NCI-H1417 treated with DMSO at 0.1 percent for 48 hours (cell line): Measurements from ENCODE around the gene CYP2R1.
A peak's percentile ranks its signal among the peaks of the same experiment; 100 is the strongest.

ENCODE experiments used
- DNase-seq: peaks from one replicate; lab custom pipeline; 2025; lab: John Stamatoyannopoulos, UW

Gene CYP2R1, protein sequence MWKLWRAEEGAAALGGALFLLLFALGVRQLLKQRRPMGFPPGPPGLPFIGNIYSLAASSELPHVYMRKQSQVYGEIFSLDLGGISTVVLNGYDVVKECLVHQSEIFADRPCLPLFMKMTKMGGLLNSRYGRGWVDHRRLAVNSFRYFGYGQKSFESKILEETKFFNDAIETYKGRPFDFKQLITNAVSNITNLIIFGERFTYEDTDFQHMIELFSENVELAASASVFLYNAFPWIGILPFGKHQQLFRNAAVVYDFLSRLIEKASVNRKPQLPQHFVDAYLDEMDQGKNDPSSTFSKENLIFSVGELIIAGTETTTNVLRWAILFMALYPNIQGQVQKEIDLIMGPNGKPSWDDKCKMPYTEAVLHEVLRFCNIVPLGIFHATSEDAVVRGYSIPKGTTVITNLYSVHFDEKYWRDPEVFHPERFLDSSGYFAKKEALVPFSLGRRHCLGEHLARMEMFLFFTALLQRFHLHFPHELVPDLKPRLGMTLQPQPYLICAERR

DNA sequence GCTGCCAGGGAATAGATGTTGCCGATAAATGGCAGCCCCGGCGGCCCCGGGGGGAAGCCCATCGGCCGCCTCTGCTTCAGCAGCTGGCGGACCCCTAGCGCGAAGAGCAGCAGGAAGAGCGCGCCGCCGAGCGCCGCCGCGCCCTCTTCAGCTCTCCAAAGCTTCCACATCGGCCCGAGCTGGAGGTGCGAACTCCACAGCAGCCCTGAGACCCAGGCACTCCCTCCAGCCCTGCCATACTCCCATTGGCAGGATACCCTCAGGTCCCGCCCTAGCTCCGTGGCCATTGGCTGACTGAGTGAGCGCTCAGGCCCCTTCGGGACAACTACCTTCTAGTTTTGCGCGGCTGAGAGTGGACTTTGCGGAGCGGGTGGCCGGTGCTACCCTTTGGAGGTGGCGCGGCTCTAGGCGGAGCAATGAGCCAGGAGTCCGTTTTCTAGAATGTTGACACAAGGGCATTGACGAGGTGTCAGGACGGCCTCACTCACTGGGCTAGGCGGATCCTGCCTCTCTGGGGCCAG is at the start of gene CYP2R1:
Gene CYP2R1, minus strand, starts transcription at position 196 of the 521 bp plus-strand sequence. Its CDS starts 26 bp downstream, at position 170.
- peak; percentile 88 for DNase-seq

DNA sequence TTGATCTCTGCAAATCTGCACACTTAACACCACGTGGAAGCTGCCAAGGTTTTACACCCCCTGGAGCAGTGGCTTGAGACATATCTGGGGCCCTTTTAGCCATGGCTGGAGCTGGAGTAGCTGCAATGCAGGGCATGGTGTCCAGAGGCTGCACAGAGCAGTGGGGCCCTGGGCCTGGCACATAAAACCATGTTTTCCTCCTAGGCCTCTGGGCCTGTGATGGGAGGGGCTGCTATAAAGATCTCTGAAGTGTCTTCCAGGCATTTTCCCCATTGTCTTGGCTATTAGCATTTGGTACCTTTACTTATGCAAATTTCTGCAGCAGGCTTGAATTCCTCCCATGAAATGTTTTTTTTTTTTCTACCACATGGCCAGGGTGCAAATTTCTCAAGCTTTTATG is 46.9 kb upstream of the CYP2R1 start:
- no peak for DNase-seq

DNA sequence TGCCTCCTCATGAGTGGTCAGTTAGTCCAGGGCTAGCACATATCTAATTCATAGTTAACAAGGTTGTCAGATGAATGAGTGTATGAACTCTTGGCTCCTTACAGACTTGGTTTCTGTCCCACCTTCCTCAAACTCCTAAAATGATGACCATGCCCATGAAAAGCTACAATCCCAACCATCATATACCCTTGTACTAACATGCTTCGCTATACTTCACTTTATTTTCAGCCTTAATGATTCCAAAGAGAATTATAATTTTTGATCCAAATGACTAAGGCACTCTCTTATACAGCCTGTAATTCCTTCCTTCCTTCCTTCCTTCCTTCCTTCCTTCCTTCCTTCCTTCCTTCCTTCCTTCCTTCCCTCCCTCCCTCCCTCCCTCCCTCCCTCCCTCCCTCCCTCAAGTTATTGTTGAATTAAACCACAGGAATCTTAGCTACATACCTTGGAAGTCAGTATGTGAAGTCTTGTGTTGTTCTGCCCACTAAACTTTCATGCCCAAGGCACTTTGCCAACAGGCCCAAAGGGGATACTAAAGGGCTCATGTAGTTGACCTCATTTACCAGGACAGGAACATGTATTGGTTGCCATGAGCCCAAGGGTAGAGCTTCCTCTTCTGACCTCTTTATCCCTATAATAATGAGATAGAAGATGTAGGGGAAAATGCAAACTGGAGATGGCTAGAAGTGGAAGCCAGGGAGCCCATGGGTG is 42.8 kb upstream of the CYP2R1 start:
- DNase-seq = no peak

DNA sequence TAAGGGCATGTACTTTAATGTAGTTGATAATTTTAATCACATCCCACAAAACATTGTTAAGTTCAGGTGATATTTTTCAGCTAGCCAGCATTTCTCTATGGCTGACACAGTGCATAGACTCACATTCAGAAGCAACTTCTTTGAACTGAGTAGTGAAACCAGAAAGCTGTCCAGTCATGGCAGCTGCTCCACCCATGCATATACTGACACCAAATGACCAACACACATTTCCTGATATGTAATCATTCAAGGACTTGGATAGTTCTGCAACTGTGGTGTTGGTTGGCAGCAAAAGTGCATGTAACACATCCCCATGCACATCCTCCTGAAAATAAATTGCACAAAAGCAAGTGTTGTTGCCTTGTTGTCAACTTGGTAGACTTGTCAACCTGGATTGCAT is 40.4 kb upstream of the CYP2R1 start:
- DNase-seq = no peak

DNA sequence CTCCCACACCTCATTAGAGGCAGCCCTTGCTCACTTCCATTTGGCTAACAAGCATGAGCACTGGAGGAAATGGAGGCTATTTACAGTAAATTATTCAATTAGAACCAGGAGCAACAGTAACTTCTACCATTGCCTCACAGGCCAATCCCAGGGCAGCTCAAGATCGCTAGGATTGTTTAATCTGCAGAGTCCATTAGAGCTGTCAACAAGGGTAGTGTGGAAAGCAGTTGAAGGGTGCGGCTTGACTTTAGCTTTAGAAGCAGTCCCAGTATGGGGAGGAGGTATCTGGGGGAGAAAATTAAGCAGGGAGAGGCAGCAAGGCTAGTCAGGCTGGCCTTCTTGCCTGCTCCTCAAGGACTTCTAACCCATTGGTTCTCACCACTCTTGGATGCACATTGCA is 38.3 kb upstream of the CYP2R1 start:
- no peak for DNase-seq

DNA sequence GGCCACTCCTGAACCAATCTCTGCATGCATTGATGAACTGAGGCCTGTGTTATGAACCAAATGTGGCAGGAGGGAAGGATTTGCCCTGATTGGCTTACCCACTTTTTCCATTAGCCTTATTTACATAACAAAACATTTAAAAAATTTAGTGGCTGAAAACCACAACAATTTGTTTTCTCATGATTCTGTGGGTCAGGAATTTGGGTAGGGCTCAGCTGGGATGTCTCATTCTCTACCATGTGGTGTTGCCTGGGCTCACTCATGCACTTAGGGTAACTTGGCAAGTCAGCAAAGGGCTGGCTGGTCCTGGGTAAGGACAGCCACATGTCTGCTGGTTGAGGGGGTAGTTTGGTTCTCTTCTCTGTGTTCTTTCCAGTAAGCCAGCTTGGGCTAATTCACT is 35.1 kb upstream of the CYP2R1 start:
- DNase-seq = no peak

DNA sequence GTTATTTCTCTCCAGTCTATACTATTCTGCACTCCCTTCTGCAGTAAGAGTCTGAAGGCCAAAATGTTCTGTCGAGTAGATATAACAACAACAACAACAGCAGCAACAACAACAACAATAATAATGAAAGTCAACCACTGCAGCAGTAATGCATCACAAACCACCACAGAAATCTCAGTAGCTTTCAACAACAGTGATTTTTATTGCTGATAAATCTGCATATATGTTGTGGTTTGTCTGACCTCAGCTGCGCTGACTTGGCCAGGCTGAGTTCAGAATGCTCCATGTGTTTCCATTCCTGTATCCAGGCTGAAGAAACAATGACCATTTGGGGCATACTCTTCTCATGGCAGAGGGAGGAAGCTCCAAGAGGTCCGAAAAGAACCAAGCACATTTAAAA is 32.3 kb upstream of the CYP2R1 start:
- no peak for DNase-seq

DNA sequence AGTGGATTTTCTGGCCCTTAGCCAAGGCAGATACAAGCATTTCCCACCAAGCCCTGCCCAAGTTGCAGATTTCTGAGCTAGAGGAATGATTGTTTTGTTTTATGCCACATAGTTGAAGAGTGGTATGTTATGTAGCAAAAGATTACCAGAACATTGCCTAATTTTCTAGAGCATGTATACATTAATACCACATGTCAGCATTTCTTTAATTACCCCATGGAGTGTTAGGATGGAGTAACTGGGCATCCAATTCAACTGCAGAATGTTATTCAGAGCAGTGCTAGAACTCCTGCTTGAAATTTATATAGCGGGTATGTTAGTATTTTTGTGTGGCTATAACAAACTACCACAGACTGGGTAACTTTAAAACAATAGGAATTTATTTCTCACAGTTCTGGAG is 24.4 kb upstream of the CYP2R1 start:
- DNase-seq = no peak

DNA sequence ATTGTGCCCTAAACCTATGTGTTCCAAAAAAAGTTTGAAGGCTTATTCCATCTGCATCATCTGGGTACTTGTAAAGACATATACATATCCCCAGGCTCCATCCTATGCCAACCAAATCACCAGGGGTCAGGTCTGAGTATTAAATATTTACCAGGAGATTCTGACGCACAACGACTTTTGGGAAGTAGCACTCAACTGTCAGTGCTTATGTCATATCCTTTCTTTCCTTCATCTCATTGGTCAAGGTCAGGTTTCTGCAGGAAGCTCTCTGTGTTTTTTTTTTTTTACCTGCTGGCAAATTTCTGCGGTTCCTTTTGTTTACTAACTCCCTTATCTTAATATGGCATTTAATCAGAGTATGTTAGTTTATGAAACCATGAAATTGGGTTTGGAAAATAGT is 22.5 kb upstream of the CYP2R1 start:
- DNase-seq = no peak

DNA sequence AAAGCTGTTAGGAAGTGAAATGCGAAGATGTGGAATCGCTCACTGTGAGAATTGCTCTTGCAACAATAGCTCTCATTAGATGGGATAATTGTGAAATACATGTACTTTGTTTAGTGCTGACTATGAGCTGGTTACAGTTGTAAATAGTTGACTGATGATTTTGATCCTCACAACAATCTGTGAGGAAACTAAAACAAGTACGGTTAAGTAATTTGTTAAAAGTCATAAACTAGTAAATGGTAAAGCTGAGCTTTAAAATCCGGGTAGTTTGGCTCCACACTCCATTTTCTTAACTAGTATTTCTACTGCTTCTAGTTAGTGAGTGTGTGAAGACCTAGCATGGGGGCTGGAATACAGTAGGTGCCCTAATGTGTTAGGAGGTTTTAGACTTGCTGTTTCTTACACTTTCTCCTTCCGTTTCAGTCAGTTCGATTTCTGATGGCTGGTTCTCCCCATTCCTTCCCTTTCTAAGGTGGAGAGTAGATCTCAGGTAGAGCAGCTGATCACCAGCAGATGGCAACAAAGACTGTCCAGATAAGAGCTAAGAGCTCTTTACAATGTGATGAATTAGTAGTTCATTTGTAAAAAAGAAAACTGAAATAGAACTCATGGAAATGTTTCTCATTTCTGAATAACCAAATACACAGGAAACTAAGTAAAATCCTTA is 16.3 kb upstream of the CYP2R1 start:
- peak; percentile 22 for DNase-seq

DNA sequence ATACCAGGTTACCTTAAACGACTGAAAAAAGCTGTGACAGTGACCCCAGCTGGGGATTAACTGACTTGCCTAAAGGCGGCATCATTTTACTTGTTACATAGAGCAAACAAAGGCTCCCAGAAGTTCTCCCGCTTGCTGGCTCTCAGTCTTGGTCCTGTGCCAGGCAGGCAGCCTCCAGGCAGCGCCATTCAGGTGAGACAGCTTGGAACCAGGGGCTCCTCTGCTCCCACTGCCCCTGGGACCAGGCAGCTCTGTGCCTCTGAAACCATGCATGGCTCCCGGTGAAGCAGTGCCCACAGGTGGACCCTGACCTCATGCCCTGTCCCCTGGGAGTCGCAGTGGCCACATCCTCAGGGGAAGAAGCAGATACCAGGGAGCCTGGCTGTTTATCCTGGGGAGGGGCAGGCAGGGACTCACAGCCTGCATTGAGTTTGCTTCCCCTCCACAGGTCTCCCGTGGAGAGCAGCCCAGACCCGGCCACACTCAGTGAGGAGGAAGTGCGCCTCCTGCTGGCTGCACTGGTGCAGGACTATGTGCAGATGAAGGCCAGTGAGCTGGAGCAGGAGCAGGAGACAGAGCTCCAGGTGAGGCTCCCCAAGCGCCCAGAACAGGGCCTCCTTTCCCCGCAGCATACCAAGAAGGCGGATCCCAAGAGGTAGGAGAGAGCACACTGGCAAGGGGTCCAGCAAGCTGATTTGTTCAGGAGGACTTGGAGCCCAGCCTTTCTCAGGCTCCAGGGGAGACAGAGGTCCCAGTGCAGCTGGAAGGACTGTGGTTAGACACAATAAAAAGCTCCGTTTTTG is 15.6 kb upstream of the CYP2R1 start:
- peak; percentile 12 for DNase-seq

DNA sequence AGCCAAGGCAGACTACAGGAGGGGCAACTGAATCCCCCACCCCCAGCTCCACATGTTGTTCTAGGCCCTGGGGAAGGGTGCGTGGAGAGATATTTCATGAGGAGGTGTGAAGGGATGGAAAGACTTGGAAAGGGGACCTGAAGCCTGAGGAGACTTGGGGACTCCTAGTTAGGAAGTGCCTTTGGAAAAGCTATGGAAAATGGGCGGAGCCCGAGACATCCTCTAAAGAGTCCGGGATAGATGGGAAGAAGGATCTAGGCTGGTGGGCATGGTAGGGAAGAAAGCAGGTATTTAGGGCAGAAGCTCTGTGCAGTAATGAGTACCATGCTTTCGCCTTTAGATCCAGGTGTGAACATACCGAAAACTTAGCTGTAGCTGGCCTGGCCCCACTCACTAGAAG is 15.0 kb upstream of the CYP2R1 start:
- DNase-seq = no peak

DNA sequence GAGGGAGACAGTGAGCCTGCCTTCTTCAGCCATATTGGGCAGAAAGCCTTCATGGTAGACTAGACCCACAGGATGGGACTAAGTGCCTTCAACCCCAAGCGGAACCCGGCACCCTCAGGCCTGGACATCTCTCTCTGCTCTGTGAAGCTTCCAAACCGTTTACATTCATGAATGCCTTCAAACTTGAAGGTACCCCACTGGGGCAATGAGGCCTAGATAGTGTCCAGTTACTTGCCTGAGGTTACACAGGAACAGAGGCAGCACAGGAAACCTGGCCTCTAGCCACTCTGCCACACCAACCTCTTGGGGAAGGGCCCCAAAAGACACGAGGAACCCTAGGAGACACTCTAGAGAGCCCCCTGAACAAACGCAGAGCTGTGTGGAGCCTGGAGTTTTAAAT is 14.5 kb upstream of the CYP2R1 start:
- DNase-seq = no peak

DNA sequence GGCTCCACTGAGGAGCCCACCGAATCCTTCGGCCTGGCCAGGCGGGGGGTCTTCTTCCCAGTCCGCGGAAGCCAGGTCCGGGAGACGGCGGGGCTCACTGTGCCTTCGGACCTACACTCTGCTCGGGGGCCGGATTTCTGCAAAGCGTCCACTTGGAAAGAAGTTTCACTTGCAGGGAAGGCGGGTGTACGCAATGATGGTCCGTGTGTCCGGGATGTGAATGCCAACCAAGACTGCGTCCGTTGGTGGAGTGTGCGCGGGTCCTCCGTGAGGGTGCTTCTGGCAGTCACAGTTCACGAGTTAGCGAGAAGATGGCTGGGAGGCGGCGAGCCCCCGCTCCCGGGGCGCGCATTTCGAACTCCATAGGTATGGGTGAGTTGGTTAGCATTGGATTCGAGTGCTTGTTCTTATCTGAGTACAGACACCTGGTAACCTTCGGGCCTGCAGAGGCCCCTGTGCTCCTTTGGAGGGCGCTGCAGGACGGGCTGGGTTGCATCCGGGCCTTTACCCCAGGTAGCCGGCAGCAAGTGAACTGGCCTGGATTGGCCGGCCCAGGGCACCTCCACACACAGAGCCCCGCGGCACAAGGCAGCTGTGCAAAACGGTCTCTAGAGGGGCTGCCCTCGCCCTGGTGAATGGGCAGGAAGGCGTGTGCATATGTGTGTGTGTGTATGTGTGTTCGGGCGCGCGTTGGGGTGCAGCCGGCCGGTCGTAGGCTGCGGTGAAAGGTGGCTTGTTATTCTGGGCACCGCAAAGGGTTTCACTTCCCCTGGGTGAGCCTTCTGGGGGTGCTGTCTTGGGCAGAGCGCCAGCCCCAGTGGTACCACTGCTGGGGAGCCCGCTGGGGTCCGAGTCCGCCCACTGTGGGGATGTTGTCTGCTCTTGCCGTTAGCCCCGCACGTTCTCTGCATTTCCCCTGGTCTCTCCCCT is 13.3 kb upstream of the CYP2R1 start:
- no peak for DNase-seq

DNA sequence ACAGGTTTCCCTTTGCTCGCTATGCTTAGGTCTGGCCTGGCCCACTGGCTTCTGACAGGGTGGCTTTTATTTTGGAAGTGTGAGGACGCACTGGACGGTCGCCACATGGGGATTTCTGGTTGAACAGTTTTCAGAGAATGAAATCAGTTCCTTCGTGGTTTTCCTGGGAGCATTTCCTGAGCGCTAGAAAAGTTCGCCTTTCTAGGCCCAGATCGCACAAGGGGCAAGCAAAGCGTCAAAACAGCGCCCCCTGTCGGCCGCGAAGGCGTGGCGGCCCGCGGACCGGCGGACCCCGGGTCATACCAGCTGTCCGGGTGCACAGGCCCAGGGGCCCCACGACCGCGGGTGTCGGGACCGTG is 12.7 kb upstream of the CYP2R1 start:
- no peak for DNase-seq

DNA sequence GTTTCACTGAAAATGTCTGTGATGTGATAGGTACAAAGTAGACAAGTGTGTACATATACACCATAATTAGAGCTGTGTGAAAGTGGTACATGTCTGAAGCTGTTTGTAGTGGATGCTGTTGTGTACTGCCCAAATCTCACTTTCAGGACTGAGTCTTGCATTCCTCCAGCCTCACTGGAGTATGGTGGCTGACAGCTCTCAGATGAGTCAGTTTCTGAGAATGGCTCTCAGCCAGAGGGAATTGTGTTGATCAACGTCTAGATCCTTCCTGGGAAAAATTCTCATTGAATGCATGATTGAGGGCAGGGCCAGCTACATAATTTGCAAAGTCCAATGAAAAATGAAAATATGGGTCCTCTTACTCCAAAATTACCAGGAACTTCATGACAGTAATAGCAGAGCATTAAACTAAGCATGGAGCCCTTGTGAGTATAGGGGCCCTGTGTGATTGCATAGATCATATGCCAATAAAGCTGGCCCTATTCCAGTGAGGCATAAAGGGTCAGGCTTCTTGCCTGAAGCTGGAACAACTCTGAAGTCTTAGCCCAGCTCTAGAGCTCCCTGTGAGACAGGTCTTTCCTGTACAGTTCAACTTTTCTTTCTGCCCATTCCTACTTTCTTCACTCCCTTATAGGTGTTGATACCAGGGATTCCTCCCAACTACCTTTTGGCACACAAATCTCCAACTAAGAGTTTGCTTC is 10.8 kb upstream of the CYP2R1 start:
- DNase-seq = no peak

DNA sequence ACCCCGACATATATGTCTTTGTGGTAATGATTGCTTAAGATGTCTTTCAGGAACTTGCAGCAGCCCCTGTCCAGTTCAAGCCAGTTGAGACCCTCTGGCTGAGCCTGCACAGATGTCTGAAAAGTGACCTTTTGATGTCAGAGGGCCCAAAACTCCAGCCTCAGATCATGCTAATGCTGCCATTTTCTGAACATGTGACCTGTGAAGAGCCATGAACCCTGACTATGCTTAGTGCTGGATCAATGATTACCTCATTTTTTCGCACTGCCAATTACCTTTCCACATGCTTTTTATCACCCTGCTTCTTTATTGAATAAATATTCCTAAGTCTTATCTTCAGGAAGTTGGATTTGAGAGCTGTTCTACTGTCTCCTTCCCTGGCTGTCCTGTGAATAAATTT is 6.9 kb upstream of the CYP2R1 start:
- no peak for DNase-seq

DNA sequence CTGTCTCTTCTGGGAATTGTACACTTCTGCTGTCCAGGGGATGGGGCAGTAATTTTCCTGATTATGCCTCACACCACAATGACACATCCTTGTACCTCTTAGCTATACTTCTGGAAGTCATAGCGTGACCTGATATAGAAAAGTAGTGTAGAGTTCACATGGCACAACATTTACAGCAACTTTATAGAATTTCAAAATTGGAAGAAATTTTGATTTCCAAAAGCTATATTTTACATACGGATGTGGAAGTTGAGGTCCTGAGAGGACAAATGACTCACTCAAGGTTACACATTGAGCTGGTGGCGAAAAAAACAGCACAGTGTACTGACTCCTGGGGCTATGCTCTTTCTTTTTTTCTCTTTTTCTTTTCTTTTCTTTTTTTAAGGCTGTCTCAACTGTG is 6.3 kb upstream of the CYP2R1 start:
- no peak for DNase-seq

DNA sequence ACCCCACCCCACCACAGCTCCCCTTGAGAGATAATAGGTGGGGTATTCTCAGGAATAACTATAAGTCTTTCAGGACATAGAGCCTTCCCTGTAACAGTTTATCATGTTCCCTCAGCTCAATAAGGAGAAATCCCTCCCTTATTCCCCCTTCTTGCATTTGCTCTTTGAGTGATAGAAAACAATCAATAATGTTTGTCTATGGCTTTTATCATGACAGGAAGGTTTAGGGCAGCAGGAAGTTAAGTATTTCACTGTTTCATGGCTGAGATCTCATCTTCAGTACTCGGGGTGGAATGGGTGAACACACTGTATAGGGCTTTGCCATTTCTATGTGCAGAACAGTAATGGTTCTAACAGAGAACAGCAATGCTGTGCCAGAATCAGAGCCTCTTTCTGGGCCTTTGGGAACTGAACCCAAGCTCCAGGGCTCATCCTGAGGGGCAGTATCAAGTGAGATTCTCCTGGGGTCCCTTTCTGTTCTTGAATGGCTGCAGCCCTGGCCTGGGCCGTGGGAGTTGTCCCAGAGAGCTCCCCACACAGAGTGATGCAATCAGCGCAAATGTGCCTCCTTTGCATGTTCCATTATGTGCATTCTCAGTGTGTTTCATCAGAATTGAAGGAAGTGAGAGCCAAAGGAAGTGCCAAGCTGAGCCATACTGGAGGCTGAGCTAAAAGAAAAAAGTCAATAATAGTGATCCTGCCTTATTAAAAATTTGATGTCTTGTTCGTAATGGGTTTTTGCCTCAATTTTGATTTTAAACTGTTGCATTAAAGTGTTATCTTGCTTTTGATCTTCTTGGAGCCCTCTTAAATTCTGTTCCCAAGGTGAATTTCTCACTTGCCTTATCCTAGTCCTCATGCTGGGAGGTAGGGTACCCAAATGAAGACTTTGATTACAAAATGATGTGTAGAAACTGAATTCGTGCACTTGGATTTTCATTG is 2.9 kb upstream of the CYP2R1 start:
- no peak for DNase-seq
